K562 (cell line): ENCODE measurements around the gene HDAC3. TPM values are rescaled to one million over a fixed set of nuclear protein-coding genes. Genes with fewer than 3 reads are reported as not detected.

Experiments
- CTCF ChIP-seq, 3 experiments: IDR thresholded peaks in 2 of 3; conservative IDR thresholded peaks in 1 of 3; 2 replicates each; pipeline ENCODE4 v1.5.1; 2011 to 2012; ENCODE audit warnings: low read length in 3 of 3, mild to moderate bottlenecking in 3 of 3, control low read depth in 2 of 3, improper control_type of control experiment in 1 of 3, inconsistent platforms in 1 of 3, low read depth in 1 of 3, mixed read lengths in 1 of 3, moderate library complexity in 1 of 3; ENCODE audit not compliant: insufficient read depth in 2 of 3
- CXXC5 ChIP-seq: fragments of 250-450 bp; sonication (Bioruptor Pico); IDR thresholded peaks from 2 replicates; pipeline ENCODE4 v1.8.0; 2022; ENCODE audit warnings: inconsistent platforms, mild to moderate bottlenecking, moderate library complexity
- KLF1 ChIP-seq: fragments of 450-650 bp; IDR thresholded peaks from 2 replicates; pipeline ENCODE4 v1.6.1; 2016; ENCODE audit warnings: missing genetic modification characterization, missing compliant biosample characterization
- SMARCA5 ChIP-seq: fragments of 450-650 bp; IDR thresholded peaks from 2 replicates; pipeline ENCODE4 v1.6.1; 2016
- SNIP1 ChIP-seq: fragments of 450-650 bp; IDR thresholded peaks from 2 replicates; pipeline ENCODE4 v1.7.1; 2017; ENCODE audit warnings: low read depth, mild to moderate bottlenecking
- TSHZ1 ChIP-seq: fragments of 250-450 bp; sonication (Bioruptor Pico); IDR thresholded peaks from 2 replicates; pipeline ENCODE4 v1.4.0; 2020; ENCODE audit warnings: mild to moderate bottlenecking, moderate library complexity
- ZBTB11 ChIP-seq, 3 experiments: fragments of 200-800 bp in 1 of 3; fragments of 250-450 bp in 1 of 3; fragments of 450-650 bp in 1 of 3; sonication (Bioruptor Pico) in 1 of 3; sonication (Bioruptor generic) in 1 of 3; formaldehyde crosslinking in 1 of 3; IDR thresholded peaks; 2 replicates each; pipeline versions ENCODE4 v1.6.1 to v1.8.0; 2016 to 2022; ENCODE audit warnings: mild to moderate bottlenecking in 2 of 3, missing genetic modification characterization in 2 of 3, missing compliant biosample characterization in 1 of 3, moderate library complexity in 1 of 3
- polyA plus RNA-seq, 8 experiments: library from polyadenylated mRNA; depleted of rRNA in 4 of 8; stranded (reverse) in 5 of 8; unstranded in 3 of 8; fragments of >200 nt; fragmentation: Nextera tagmentation in 2 of 8; fragmentation: Illumina TruSeq in 1 of 8; extraction: Ambion mirVana in 2 of 8; extraction: Trizol in 1 of 8; gene quantifications; 2 replicates each; pipeline versions ENCODE4 v1.2.1 to v1.2.3, GENCODE V29; 2011 to 2014; ENCODE audit warnings: inconsistent platforms in 1 of 8, missing spikeins in 1 of 8
- total RNA-seq, 7 experiments: library from RNA; depleted of rRNA in 6 of 7; stranded (reverse); fragments of >200 nt in 6 of 7; fragmentation: Illumina TruSeq in 2 of 7; extraction: Trizol in 2 of 7; gene quantifications; 2 replicates each; pipeline versions ENCODE4 v1.2.1 to v1.2.3, GENCODE V29; 2011 to 2021; ENCODE audit warnings: low replicate concordance in 1 of 7

Gene HDAC3
- total and polyA plus RNA-seq, 9 of the 15 experiments (the other 6 are each of a cell fraction or from before 2014, with no cell fraction given): 89.7 to 191 (median 119) TPM

- no peak for TF ChIP-seq CTCF (IDR thresholded peaks at IDR 0.05 in 2 of 3, conservative IDR thresholded peaks at IDR 0.05 in 1 of 3; ENCODE audit: insufficient read depth in 2 of 3, low read depth in 1 of 3, low read length in 3 of 3)
- no peak for TF ChIP-seq TSHZ1 (CRISPR knock-in tag)
- TF ChIP-seq SNIP1: no peak
- no peak for TF ChIP-seq SMARCA5
- TF ChIP-seq KLF1: no peak
- TF ChIP-seq ZBTB11 (CRISPR knock-in tag; IDR thresholded peaks at IDR 0.05): no peak
- TF ChIP-seq CXXC5 (CRISPR knock-in tag): no peak
- TF ChIP-seq, all 486 proteins: peak for 0
Observed at GRCh38 chr5:141628175-141628788, 8.4 kb downstream of the HDAC3 start (continued).
